Vagina (tissue), 2 donors: ENCODE measurements around the gene KCTD13.
"Not testable (repeated sequence)": the region's sequence is repeated elsewhere in the genome, so short reads cannot be mapped to it uniquely, and the experiment has no call there.

Source experiments
- POLR2AphosphoS5 ChIP-seq, 2 donors: sonication (generic); formaldehyde crosslinking; IDR thresholded peaks; one replicate each; pipeline ENCODE4 v1.9.0; 2017; ENCODE audit warnings: antibody characterized with exemption in 2 of 2, mild to moderate bottlenecking in 2 of 2, low read depth in 1 of 2; ENCODE audit not compliant: insufficient read depth in 1 of 2
- TF ChIP-seq, protein P1 (sequence below), 3 experiments: fragments of 450-650 bp in 2 of 3; fragments of 200-600 bp in 1 of 3; sonication (generic) in 1 of 3; IDR thresholded peaks; one replicate each; pipeline ENCODE4 v1.5.1; 2017 to 2019; ENCODE audit warnings: antibody characterized with exemption in 3 of 3, mild to moderate bottlenecking in 2 of 3, moderate library complexity in 2 of 3

DNA sequence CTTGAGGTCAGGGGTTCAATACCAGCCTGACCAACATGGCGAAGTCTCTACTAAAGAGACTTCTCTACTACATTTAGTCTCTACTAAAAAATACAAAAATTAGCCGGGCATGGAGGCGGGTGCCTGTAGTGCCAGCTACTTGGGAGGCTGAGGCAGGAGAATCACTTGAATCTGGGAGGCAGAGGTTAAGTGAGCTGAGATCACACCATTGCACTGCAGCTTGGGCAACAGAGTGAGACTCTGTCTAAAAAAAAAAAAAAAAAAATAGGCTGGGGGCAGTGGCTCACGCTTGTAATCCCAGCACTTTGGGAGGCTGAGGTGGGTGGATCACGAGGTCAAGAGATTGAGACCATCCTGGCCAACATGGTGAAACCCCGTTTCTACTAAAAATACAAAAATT, 16.2 kb downstream of the KCTD13 start:
- TF ChIP-seq POLR2AphosphoS5 (IDR thresholded peaks at IDR 0.05; ENCODE audit: insufficient read depth in 1 of 2, low read depth in 1 of 2) = not testable (repeated sequence)
- TF ChIP-seq, protein P1, sequence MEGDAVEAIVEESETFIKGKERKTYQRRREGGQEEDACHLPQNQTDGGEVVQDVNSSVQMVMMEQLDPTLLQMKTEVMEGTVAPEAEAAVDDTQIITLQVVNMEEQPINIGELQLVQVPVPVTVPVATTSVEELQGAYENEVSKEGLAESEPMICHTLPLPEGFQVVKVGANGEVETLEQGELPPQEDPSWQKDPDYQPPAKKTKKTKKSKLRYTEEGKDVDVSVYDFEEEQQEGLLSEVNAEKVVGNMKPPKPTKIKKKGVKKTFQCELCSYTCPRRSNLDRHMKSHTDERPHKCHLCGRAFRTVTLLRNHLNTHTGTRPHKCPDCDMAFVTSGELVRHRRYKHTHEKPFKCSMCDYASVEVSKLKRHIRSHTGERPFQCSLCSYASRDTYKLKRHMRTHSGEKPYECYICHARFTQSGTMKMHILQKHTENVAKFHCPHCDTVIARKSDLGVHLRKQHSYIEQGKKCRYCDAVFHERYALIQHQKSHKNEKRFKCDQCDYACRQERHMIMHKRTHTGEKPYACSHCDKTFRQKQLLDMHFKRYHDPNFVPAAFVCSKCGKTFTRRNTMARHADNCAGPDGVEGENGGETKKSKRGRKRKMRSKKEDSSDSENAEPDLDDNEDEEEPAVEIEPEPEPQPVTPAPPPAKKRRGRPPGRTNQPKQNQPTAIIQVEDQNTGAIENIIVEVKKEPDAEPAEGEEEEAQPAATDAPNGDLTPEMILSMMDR (IDR thresholded peaks at IDR 0.05) = not testable (repeated sequence)
